HepG2 (cell line): Measurements from ENCODE around the gene CACNG4. TPM values are rescaled to one million over a fixed set of nuclear protein-coding genes. Genes with fewer than 3 reads are reported as not detected.

Experiments
- CBX1 ChIP-seq: IDR thresholded peaks from one replicate; pipeline ENCODE4 v1.6.1; 2016; ENCODE audit warnings: antibody characterized with exemption, low read depth
- CEBPB ChIP-seq: IDR thresholded peaks from 2 replicates; pipeline ENCODE4 v1.6.1; 2011; ENCODE audit warnings: low read depth, low read length, improper control_type of control experiment, borderline replicate concordance
- DNMT3B ChIP-seq: conservative IDR thresholded peaks from 2 replicates; pipeline ENCODE4 v1.6.1; 2016; ENCODE audit warnings: missing biosample characterization, control low read depth
- ONECUT2 ChIP-seq: sonication (generic); formaldehyde crosslinking; IDR thresholded peaks from 2 replicates; pipeline ENCODE4 v1.4.0; 2020; ENCODE audit warnings: missing genetic modification reagents
- POLR2AphosphoS2 ChIP-seq: IDR thresholded peaks from 2 replicates; pipeline ENCODE4 v1.6.1; 2011; ENCODE audit warnings: low read depth, low read length, improper control_type of control experiment
- PRMT3 ChIP-seq: sonication (generic); formaldehyde crosslinking; IDR thresholded peaks from 2 replicates; pipeline ENCODE4 v1.8.1; 2022; ENCODE audit warnings: low read depth, mild to moderate bottlenecking, moderate library complexity, missing genetic modification reagents, borderline replicate concordance
- RXRA ChIP-seq: sonication (generic); formaldehyde crosslinking; IDR thresholded peaks from 2 replicates; pipeline ENCODE4 v1.5.1; 2020; ENCODE audit warnings: missing genetic modification reagents
- SIN3A ChIP-seq: IDR thresholded peaks from 2 replicates; pipeline ENCODE4 v1.6.1; 2011; ENCODE audit warnings: low read depth, mild to moderate bottlenecking, control low read depth, low read length, borderline replicate concordance
- SP2 ChIP-seq: sonication (generic); formaldehyde crosslinking; IDR thresholded peaks from 2 replicates; pipeline ENCODE4 v1.5.1; 2020; ENCODE audit warnings: mild to moderate bottlenecking, missing genetic modification reagents
- TAF1 ChIP-seq: sonication (generic); formaldehyde crosslinking; IDR thresholded peaks from 2 replicates; pipeline ENCODE4 v1.4.0; 2020; ENCODE audit warnings: missing genetic modification reagents
- ZBTB1 ChIP-seq: sonication (generic); formaldehyde crosslinking; IDR thresholded peaks from 2 replicates; pipeline ENCODE4 v1.4.0; 2020; ENCODE audit warnings: missing genetic modification reagents, borderline replicate concordance
- ZKSCAN1 ChIP-seq: fragments of 150-350 bp; IDR thresholded peaks from 2 replicates; pipeline ENCODE4 v1.6.1; 2014; ENCODE audit warnings: low read length
- ZNF101 ChIP-seq: sonication (generic); formaldehyde crosslinking; IDR thresholded peaks from 2 replicates; pipeline ENCODE4 v1.4.0; 2020; ENCODE audit warnings: mild to moderate bottlenecking, low read depth, missing genetic modification reagents, borderline replicate concordance
- ZNF605 ChIP-seq: sonication (generic); formaldehyde crosslinking; IDR thresholded peaks from 2 replicates; pipeline ENCODE4 v1.8.0; 2022; ENCODE audit warnings: mild to moderate bottlenecking, missing genetic modification reagents
- ZNF672 ChIP-seq: sonication (generic); formaldehyde crosslinking; IDR thresholded peaks from 2 replicates; pipeline ENCODE4 v1.8.1; 2022; ENCODE audit warnings: missing genetic modification reagents
- ZNF891 ChIP-seq: sonication (generic); formaldehyde crosslinking; IDR thresholded peaks from 2 replicates; pipeline ENCODE4 v1.5.0; 2020; ENCODE audit warnings: mild to moderate bottlenecking, missing genetic modification reagents
- polyA plus RNA-seq, 8 experiments: library from polyadenylated mRNA; depleted of rRNA in 3 of 8; stranded (reverse) in 7 of 8; unstranded in 1 of 8; fragments of >200 nt; fragmentation: Illumina TruSeq in 4 of 8; extraction: Trizol in 4 of 8; gene quantifications; 2 replicates each; pipeline versions ENCODE4 v1.2.1 to v1.2.3, GENCODE V29; 2011 to 2016; ENCODE audit warnings: low read depth in 4 of 8, missing spikeins in 1 of 8, mixed read lengths in 1 of 8; ENCODE audit not compliant: insufficient read depth in 1 of 8
- total RNA-seq, 5 experiments: library from RNA; depleted of rRNA; stranded (reverse); fragments of >200 nt; fragmentation: Illumina TruSeq; extraction: Trizol; gene quantifications; 2 replicates each; pipeline ENCODE4 v1.2.3, GENCODE V29; 2016; ENCODE audit warnings: low read depth in 1 of 5
- TF ChIP-seq, protein P1 (sequence below): sonication (generic); formaldehyde crosslinking; IDR thresholded peaks from 2 replicates; pipeline ENCODE4 v1.4.0; 2020; ENCODE audit warnings: mild to moderate bottlenecking, missing genetic modification reagents
- TF ChIP-seq, protein P2 (sequence below): sonication (generic); formaldehyde crosslinking; IDR thresholded peaks from 2 replicates; pipeline ENCODE4 v1.5.1; 2020; ENCODE audit warnings: missing genetic modification reagents, mild to moderate bottlenecking, borderline replicate concordance
- TF ChIP-seq, protein P3 (sequence below): sonication (generic); formaldehyde crosslinking; IDR thresholded peaks from 2 replicates; pipeline ENCODE4 v1.5.1; 2020; ENCODE audit warnings: missing genetic modification reagents, mild to moderate bottlenecking, borderline replicate concordance
- TF ChIP-seq, protein P4 (sequence below): sonication (generic); formaldehyde crosslinking; IDR thresholded peaks from 2 replicates; pipeline ENCODE4 v1.8.1; 2023; ENCODE audit warnings: mild to moderate bottlenecking, missing genetic modification reagents

CACNG4 gene
- total and polyA plus RNA-seq, 2 of the 13 experiments (the other 11 are each of a cell fraction or from before 2014, with no cell fraction given) = 0.09 TPM

DNA sequence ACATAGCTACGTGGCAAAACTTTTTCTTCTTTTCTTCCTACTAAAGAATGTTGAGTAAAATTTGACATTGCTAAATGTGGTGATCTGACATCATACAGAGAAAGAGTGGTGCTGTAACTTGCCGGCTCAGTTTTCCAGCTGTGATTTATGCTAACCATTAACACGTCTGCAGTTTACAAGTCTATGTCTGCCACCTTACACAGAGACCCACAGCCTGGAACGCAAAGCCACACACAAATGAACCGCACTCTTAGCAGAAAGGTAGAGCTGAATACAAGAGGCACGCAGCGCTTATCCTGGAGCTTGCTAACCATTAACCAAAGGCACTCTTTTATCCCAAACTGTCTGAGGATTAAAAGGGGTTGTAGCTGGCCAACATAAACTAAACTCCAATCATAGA, 111.8 kb downstream of the CACNG4 start (continued):
- TF ChIP-seq, protein P1, sequence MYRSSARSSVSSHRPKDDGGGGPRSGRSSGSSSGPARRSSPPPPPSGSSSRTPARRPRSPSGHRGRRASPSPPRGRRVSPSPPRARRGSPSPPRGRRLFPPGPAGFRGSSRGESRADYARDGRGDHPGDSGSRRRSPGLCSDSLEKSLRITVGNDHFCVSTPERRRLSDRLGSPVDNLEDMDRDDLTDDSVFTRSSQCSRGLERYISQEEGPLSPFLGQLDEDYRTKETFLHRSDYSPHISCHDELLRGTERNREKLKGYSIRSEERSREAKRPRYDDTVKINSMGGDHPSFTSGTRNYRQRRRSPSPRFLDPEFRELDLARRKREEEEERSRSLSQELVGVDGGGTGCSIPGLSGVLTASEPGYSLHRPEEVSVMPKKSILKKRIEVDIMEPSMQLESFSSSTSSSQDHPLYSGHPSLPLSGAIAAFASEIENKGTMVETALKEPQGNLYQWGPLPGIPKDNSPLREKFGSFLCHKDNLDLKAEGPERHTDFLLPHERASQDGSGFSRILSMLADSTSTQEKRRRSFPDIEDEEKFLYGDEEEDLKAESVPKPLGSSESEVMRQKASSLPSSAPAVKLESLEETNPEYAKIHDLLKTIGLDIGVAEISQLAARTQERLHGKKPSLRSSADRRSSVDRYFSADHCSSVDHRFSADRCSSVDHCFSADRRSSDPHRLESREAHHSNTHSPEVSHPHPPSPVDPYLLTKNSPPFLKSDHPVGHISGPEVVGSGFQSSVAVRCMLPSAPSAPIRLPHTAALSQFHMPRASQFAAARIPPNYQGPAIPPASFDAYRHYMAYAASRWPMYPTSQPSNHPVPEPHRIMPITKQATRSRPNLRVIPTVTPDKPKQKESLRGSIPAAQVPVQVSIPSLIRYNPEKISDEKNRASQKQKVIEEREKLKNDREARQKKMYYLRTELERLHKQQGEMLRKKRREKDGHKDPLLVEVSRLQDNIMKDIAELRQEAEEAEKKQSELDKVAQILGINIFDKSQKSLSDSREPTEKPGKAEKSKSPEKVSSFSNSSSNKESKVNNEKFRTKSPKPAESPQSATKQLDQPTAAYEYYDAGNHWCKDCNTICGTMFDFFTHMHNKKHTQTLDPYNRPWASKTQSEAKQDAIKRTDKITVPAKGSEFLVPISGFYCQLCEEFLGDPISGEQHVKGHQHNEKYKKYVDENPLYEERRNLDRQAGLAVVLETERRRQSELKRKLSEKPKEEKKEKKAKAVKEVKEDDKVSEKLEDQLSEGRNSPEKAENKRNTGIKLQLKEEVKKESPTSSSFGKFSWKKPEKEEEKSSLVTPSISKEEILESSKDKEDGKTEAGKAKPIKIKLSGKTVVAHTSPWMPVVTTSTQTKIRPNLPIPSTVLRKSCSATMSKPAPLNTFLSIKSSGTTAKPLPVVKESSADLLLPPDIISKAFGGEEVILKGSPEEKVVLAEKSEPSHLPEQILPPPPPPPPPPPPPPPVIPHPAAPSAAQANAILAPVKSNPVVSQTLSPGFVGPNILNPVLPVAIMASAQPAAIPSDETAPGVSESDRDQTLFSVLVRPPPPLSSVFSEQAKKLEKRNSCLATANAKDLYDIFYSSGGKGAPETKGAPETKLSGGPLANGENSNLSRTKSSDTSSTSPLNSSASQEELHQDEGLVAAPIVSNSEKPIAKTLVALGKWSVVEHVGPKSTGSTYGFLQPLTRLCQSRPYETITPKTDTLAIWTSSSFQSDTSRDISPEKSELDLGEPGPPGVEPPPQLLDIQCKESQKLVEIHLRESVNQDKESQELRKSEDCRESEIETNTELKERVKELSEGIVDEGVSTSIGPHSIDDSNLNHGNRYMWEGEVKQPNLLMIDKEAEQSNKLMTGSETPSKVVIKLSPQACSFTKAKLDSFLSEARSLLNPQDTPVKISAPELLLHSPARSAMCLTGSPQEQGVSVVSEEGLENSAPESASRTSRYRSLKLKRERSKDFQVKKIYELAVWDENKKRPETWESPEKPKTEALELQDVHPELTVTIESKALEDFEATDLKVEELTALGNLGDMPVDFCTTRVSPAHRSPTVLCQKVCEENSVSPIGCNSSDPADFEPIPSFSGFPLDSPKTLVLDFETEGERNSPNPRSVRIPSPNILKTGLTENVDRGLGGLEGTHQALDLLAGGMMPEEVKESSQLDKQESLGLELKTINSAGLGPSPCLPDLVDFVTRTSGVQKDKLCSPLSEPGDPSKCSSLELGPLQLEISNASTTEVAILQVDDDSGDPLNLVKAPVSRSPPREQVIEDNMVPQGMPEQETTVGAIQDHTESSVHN (CRISPR knock-in tag) = no peak
- TF ChIP-seq PRMT3 (CRISPR knock-in tag) (no peak), ZKSCAN1 (no peak), RXRA (CRISPR knock-in tag) (no peak), ZNF605 (CRISPR knock-in tag) (no peak), CBX1 (peak; percentile 37), ZBTB1 (peak; percentile 51; the same call in 1 of the 2 replicates), ZNF672 (CRISPR knock-in tag) (no peak), ONECUT2 (CRISPR knock-in tag) (no peak), SP2 (CRISPR knock-in tag) (no peak), POLR2AphosphoS2 (no peak), SIN3A (no peak), ZNF891 (CRISPR knock-in tag) (no peak), DNMT3B (CRISPR knock-in tag) (no peak), ZNF101 (CRISPR knock-in tag) (no peak), CEBPB (no peak), TAF1 (CRISPR knock-in tag) (no peak)
- TF ChIP-seq, protein P2, sequence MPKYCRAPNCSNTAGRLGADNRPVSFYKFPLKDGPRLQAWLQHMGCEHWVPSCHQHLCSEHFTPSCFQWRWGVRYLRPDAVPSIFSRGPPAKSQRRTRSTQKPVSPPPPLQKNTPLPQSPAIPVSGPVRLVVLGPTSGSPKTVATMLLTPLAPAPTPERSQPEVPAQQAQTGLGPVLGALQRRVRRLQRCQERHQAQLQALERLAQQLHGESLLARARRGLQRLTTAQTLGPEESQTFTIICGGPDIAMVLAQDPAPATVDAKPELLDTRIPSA (CRISPR knock-in tag) = no peak
- TF ChIP-seq, protein P3, sequence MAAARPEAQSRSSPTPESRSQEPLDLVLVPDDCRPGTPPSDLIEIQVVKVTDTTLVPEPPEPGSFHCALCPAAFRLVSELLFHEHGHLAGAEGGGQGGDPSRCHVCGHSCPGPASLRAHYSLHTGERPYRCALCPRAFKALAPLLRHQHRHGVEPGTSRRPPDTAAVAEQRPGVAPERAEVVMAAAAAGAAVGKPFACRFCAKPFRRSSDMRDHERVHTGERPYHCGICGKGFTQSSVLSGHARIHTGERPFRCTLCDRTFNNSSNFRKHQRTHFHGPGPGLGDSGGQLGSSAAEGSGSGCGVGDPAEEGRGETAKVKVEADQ (CRISPR knock-in tag) = no peak
- TF ChIP-seq, protein P4, sequence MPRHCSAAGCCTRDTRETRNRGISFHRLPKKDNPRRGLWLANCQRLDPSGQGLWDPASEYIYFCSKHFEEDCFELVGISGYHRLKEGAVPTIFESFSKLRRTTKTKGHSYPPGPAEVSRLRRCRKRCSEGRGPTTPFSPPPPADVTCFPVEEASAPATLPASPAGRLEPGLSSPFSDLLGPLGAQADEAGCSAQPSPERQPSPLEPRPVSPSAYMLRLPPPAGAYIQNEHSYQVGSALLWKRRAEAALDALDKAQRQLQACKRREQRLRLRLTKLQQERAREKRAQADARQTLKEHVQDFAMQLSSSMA (CRISPR knock-in tag) = no peak
